ENCODE results near the gene BACH1. TPM values are rescaled to one million over a fixed set of nuclear protein-coding genes. Genes with fewer than 3 reads are reported as not detected.
"Not testable (repeated sequence)": the region's sequence is repeated elsewhere in the genome, so short reads cannot be mapped to it uniquely, and the experiment has no call there.

BACH1 gene
- polyA plus RNA-seq (29.7 and 32.6 TPM in 2 replicates), polyA minus RNA-seq (184 and 219 TPM in 2 replicates)

- H3K9me3 ChIP-seq (ENCODE audit: low read length) = no peaks in the 10 kb centered on the region
- H2AFZ ChIP-seq (ENCODE audit: low read depth, low read length) = peak within 1 kb of the TSS; percentile 80
- no peaks in the 10 kb centered on the region for H4K20me1 ChIP-seq (ENCODE audit: insufficient read depth)
- peak within 1 kb of the TSS; percentile 76 for H3K9ac ChIP-seq (ENCODE audit: low read length)
- H3K79me2 ChIP-seq (replicated peaks; ENCODE audit: insufficient read depth, low read length) = peaks cover 36% of the 10 kb centered on the region
- TF ChIP-seq MXI1 (conservative IDR thresholded peaks at IDR 0.05; ENCODE audit: poor library complexity, severe bottlenecking) (no peak), TAF1 (IDR thresholded peaks at IDR 0.05; ENCODE audit: low read depth) (no peak), POLR2AphosphoS5 (IDR thresholded peaks at IDR 0.05) (peak; percentile 83), CTCF (IDR thresholded peaks at IDR 0.05; ENCODE audit: poor library complexity, severe bottlenecking) (peak; percentile 45), REST (IDR thresholded peaks at IDR 0.05; ENCODE audit: borderline replicate concordance) (no peak), RAD21 (conservative IDR thresholded peaks at IDR 0.05) (peak; percentile 48), SMC3 (conservative IDR thresholded peaks at IDR 0.05; ENCODE audit: poor library complexity) (no peak), EP300 (conservative IDR thresholded peaks at IDR 0.05; ENCODE audit: poor library complexity, severe bottlenecking) (no peak), EZH2 (IDR thresholded peaks at IDR 0.05; ENCODE audit: borderline replicate concordance, insufficient read depth, low read length, poor library complexity, severe bottlenecking) (no peak)
- peak within 1 kb of the TSS; percentile 81 for H3K4me2 ChIP-seq (ENCODE audit: low read length)
- peak within 1 kb of the TSS; percentile 84 for H3K27ac ChIP-seq (ENCODE audit: low read length)
- no peaks in the 10 kb centered on the region for H3K27me3 ChIP-seq (ENCODE audit: insufficient read depth, low read depth, low read length)
- H3K4me3 ChIP-seq (ENCODE audit: low read length) = peak within 1 kb of the TSS; percentile 75
- H3K36me3 ChIP-seq (ENCODE audit: insufficient read depth, low read length) = no peaks in the 10 kb centered on the region
- no peaks in the 10 kb centered on the region for H3K9me2 ChIP-seq (ENCODE audit: insufficient read depth, low read length)
- no peaks in the 10 kb centered on the region for H3F3A ChIP-seq (ENCODE audit: insufficient read depth, low read length, poor library complexity, severe bottlenecking)
Observed at GRCh38 chr21:29298348-29299045, at the start of gene BACH1. Gene BACH1 (plus strand): TSS chr21:29298922. CDS start chr21:29321281, 22,359 bp downstream.

GRCh38 chr21:29249289-29249688 lies 49.4 kb upstream of the BACH1 start:
- not testable (repeated sequence) for H3K36me3 ChIP-seq (ENCODE audit: insufficient read depth, low read length); H3K79me2 ChIP-seq (replicated peaks; ENCODE audit: insufficient read depth, low read length); H2AFZ ChIP-seq (ENCODE audit: low read depth, low read length); H3K9me3 ChIP-seq (ENCODE audit: low read length); H3K4me3 ChIP-seq (ENCODE audit: low read length); H3F3A ChIP-seq (ENCODE audit: insufficient read depth, low read length, poor library complexity, severe bottlenecking); H3K9ac ChIP-seq (ENCODE audit: low read length); H3K27ac ChIP-seq (ENCODE audit: low read length); H4K20me1 ChIP-seq (ENCODE audit: insufficient read depth); H3K27me3 ChIP-seq (ENCODE audit: insufficient read depth, low read depth, low read length); H3K4me2 ChIP-seq (ENCODE audit: low read length); H3K9me2 ChIP-seq (ENCODE audit: insufficient read depth, low read length)

Data from neural cell (in vitro differentiated cells).